Central memory CD4-positive, alpha-beta T cell (primary cell): Measurements from ENCODE around the gene OR7C1.
"Not testable (repeated sequence)": the region's sequence is repeated elsewhere in the genome, so short reads cannot be mapped to it uniquely, and the experiment has no call there.

Experiments
- DNase-seq: peaks from one replicate; pipeline ENCODE4 v3.0.0; 2022

Gene OR7C1

GRCh38 chr19:14784730-14785101, 50.3 kb downstream of the OR7C1 start:
- DNase-seq, result not testable (repeated sequence)

GRCh38 chr19:14783410-14783998, 51.5 kb downstream of the OR7C1 start:
- not testable (repeated sequence) for DNase-seq

- no peak for DNase-seq
These were observed 52.2 kb downstream of the OR7C1 start for GRCh38 chr19:14782626-14783409.

- DNase-seq, result not testable (repeated sequence)
These were observed 53.1 kb downstream of the OR7C1 start for GRCh38 chr19:14781713-14782536.

- DNase-seq, result not testable (repeated sequence)
These were observed 54.3 kb downstream of the OR7C1 start for GRCh38 chr19:14780622-14781225.

- no peak for DNase-seq
These were observed 55.8 kb downstream of the OR7C1 start for GRCh38 chr19:14779151-14779550.

- not testable (repeated sequence) for DNase-seq
These were observed 56.7 kb downstream of the OR7C1 start, which contains the start of gene ADGRE2 for GRCh38 chr19:14778110-14778845. Gene ADGRE2, minus strand, starts transcription at chr19:14778560. Its CDS starts 1,804 bp downstream, at chr19:14776756.

GRCh38 chr19:14777645-14778044, 57.3 kb downstream of the OR7C1 start:
- not testable (repeated sequence) for DNase-seq

GRCh38 chr19:14775869-14776586, 59.0 kb downstream of the OR7C1 start:
- DNase-seq, result no peak

GRCh38 chr19:14775326-14775725, 59.7 kb downstream of the OR7C1 start:
- DNase-seq, result not testable (repeated sequence)

GRCh38 chr19:14774373-14774772, 60.6 kb downstream of the OR7C1 start:
- DNase-seq, result no peak

- not testable (repeated sequence) for DNase-seq
These were observed 61.3 kb downstream of the OR7C1 start for GRCh38 chr19:14773722-14774121.

- no peak for DNase-seq
These were observed 62.0 kb downstream of the OR7C1 start for GRCh38 chr19:14772995-14773394.

- DNase-seq, result no peak
These were observed 62.5 kb downstream of the OR7C1 start for GRCh38 chr19:14772467-14772866.

GRCh38 chr19:14770944-14771839, 63.8 kb downstream of the OR7C1 start:
- DNase-seq, result no peak

- no peak for DNase-seq
These were observed 64.8 kb downstream of the OR7C1 start for GRCh38 chr19:14770136-14770535.

- DNase-seq, result no peak
These were observed 65.8 kb downstream of the OR7C1 start for GRCh38 chr19:14769201-14769600.

- DNase-seq, result no peak
These were observed 67.0 kb downstream of the OR7C1 start for GRCh38 chr19:14768001-14768400.

GRCh38 chr19:14767466-14767971, 67.5 kb downstream of the OR7C1 start:
- DNase-seq, result no peak

- not testable (repeated sequence) for DNase-seq
These were observed 69.1 kb downstream of the OR7C1 start for GRCh38 chr19:14765841-14766240.
